GM18867 (cell line): Measurements from ENCODE around the gene KLHL24.
"Not testable (repeated sequence)": the region's sequence is repeated elsewhere in the genome, so short reads cannot be mapped to it uniquely, and the experiment has no call there.

Experiments
- ATAC-seq: cut with Tn5 transposase; IDR thresholded peaks from one replicate; pipeline ENCODE4 v1.9.1; 2021; ENCODE audit warnings: mild to moderate bottlenecking, moderate library complexity; ENCODE audit not compliant: unreplicated experiment

The KLHL24 gene

DNA sequence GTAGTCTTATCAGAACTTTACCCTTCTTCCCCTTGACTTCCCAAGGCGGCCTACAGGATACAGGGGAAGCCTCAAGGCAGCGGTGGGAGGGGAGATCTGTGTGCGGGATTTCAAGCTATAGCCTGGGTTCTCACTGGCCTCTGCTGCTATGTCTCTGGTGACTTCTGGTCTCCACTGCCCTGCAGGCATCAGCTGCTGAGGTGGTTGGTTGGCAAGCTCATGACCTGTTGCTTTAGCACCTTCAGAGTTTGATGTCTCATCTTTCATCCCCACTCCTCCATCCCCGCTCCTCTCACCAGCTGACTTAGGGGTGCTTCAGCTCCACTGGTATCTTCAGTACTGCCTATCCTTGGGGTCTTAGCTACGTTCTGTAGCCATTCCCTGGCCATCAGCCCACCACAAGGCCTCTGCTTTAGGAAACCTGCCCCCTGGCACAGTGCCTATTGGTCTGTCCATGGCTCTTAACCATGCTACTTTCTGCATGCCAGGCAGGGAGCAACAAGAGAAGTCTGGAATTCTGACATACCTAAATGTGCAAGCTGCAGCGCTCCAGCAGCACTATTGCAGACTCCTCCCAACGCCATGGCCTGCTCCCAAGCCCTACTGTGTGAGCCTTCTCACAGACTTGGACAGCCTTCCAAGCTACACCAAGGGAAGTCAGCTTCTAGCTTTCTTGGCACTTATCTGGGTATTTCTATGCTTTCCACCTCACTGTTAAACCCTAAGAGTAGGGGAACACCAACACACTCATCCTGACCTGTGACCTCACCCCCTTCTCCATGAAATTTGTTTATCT, 60.3 kb downstream of the KLHL24 start:
- ATAC-seq: no peak

DNA sequence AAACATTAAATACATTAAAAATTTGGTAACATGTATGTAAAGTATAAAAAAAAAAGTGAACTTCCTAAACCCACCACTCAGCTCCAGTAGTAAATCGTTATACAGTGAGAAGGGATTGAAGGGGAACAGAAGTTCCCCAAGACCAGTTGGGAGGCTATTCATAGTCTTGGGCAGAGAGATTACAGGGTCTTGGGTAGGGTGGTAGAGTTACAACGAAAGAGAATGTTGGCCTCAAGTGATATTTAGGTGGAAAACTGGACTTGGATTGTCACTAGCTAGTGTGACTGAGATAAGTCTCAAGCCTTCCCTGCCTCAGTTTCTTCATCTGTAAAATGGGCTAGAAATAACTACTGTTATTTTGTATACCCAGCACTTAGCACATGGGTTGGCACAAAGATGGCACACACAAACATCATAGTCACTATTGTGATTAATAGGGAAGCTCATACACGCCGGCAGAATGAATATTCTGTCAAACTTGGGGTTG, 61.7 kb downstream of the KLHL24 start:
- ATAC-seq: no peak

DNA sequence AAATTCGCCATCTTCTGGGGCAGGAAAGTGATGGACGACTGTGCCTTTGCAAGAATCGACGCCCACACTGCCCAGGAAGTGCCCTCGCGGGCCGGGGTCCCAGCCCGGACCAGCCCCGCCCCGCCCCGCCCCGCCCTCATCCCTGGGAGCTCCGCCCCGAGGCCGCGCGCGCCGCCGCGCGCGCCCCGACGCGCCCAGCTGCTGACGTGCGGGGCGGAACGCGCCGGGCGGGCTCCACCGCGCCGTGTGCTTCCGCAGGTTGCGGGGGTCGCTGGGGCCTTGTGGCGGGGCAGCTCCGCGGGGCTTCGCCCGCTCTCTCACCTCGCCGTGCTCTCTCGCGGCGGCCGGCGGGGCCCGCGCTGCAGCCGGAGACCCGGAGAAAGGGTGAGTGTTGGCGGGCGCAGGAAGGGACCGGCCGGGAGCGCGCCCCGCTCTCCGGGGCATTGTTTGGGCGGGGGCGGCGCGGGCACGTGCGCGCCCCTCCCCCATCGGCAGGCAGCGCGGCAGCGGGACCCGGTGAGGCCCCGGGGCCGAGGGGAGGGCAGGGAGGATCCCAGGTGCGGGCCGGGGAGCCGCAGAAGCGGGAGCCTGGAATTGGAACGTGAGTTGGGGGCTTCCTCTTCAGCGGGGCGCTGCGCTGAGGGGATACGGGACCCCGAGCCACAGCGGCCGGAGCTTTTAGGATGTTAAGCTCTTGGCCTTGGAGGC, 62.3 kb downstream of the KLHL24 start, which contains the start of gene YEATS2:
Gene YEATS2 (plus strand): TSS at position 188 of the 708 bp plus-strand sequence. CDS start 17,366 bp downstream, outside the sequence.
- peak; percentile 83 for ATAC-seq

DNA sequence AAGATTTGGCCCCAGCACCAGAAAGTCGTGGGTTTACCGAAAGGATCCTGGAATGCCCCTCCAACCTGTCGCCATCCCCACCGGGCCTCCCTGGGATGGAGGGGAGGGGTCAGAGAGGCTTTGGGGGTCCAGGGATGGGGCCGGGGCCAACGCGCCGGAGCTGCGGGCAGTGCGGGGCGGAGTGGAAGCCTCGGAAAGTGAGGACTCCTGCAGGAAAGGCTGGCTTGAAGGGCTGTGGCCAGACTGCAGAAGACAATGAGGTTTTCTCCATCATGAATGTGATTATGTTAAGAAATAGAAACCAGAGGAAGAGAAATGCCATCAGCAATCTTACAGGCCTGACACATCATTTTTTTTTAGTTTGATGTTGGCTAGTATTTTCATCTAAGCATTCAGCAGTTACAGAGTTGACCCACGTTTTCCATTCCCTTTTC, 62.9 kb downstream of the KLHL24 start:
- peak; percentile 19 for ATAC-seq

DNA sequence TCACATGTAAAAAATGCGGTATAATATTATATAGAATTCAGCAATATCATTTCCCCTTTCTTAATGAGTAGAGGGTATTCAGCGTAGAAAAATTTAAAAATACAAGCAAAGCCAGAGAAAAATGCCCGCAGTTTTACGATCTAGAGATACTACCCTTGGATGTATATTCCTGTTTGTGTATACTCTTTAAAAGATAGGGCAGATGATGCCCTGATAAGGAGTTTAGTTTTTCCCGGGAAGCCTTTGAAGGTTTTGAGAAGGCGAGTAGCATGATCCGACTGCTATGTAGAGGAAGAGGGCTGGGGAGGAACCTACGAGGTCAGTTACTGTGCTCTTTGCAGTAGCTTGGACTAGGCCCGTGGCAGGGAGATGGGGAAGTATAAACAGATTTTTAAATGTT, 63.3 kb downstream of the KLHL24 start:
- no peak for ATAC-seq

DNA sequence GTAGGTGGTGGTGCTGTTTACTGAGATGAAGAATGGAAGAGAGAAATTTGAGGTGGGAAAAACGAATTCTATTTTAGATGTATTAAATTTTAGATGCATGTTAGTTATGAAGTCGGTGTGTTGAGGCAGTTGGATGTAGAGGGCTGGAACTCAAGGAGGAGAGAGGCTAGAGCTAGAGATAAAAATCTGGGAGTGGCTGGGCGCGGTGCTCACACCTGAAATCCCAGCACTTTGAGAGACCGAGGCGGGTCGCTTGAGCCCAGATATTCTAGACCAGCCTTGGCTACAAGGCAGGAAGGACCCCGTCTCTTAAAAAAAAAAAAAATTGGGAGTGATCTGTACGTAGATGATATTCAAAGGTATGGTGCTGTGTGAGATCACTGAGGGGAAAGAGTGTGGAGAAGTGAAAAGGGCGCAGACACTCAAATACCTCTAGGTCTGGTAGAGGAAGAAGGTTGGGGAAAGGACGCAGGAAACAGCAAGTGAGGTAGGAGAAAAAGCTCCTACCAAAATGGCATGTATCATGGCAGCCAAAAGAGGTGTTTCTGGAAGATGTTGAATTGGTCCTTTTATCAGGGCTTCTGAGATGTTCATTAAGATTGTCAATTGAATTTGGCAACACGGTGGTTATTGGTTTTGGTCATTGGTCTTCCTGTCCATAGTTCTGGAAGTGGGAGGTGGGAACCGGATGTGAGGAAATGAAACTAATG, 64.0 kb downstream of the KLHL24 start:
- no peak for ATAC-seq

DNA sequence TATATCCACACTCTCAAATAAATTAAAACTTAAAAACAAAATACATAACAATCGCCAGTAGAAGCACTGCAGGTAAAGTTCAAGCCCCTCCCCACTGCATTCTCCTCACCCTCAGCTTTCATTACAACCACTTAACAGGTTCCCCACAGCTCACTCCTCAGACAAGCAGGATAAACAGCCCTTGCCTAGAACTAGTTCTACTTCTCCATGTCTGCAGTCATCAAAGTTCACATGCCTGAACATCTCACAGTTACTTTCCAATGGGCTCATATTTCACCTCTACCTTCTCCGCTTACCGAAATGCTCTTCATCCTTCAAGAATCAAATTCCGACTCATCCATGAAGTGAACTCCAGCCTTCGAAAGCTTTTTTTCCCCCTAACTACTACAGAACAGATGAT, 66.3 kb downstream of the KLHL24 start:
- no peak for ATAC-seq

DNA sequence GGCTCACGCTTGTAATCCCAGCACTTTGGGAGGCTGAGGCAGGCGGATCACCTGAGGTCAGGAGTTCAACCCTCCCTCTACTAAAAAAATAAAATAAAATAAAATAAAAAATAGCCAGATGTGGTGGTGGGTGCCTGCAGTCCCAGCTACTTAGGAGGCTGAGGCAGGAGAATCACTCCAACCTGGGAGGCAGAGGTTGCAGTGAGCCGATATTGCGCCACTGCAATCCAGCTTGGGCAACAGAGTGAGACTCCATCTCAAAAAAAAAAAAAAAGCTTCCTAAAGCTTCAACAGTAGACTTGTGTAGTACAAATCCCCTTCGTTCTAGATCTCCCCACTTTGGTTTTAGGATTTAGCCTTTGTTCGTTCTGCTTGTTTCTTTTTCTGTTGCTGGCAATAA, 68.5 kb downstream of the KLHL24 start:
- not testable (repeated sequence) for ATAC-seq

DNA sequence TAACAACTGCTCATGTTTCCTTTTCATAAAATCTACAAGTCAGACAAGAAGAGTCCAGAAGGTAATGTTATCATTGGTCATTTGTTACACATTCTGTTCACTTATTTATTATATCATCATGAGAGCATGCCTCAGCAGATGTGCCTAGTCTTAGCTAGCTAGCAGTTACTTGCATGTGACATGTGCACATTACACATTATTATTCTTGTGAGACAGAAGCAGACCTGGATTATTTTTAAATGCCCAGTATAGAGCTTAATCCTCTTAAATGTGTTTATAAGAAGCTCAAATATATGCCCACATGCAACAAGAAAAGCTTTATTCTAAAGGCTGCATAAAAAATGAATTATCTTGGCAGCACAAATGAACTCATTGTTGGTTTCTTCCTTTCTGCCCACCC, 74.8 kb downstream of the KLHL24 start:
- no peak for ATAC-seq

DNA sequence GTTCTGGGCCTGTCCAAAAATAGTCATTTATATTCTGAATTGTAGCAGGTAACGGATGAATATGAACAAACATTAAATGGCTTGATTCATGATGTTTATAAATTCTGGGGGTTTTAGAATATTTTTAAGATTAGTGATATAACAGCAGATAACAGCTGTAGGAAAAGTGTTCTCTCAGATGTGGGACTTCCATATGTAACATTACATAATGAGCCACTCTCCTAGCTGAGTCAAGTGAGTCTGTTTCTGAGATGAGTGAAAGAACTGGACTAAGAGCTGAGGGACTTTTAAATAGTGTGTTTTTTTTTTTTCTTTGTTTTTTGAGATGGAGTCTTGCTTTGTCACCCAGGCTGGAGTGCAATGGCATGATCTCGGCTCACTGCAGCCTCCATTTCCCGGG, 76.1 kb downstream of the KLHL24 start:
- ATAC-seq: no peak

DNA sequence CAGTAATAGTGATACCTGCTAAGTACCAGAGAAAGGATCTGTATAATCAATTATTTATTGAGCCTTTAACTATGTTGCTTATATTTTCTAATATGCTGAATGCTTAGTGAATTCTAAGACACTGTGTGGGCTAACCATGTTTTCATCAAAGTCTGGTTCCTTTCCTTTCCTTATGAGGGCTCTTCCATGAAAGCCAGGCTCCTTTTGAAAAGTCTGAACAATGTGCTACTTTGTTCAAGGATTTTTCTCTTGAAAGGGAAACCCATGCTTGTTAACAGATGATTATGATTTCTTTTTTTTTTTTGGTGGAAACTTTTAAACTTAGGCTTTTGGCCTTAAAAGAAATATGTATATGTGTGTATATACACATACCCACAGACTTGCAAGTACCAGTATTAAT, 79.2 kb downstream of the KLHL24 start:
- ATAC-seq: no peak

DNA sequence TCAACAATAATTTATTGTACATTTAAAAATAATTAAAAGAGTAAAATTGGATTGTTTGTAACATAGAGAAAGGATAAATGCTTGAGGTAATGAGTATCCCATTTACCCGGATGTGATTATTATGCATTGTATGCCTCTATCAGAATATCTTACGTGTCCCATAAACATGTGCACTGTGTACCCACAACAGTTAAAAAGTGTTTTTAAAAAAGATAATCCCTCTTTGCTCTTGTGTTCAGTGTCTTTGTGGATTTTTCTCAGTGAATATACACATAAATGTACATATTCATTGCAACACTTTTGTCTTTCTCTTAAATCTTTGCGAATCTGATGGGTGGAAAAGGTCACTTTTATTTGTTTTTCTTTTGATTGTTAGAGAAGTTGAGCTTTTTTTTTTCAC, 82.6 kb downstream of the KLHL24 start:
- no peak for ATAC-seq

DNA sequence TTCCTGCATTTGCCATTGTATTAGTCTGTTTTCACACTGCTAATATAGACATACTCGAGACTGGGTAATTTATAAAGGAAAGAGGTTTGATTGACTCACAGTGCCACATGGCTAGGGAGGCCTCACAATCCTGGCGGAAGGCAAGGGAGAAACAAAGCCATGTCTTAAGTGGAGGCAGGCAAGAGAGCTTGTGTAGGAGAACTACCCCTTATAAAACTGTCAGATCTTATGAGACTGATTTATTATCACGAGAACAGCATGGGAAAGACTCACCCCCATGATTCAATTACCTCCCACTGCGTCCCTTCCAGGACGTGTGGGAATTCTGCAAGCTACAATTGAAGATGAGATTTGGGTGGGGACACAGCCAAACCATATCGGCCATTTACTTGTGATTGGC, 90.0 kb downstream of the KLHL24 start:
- ATAC-seq: no peak

DNA sequence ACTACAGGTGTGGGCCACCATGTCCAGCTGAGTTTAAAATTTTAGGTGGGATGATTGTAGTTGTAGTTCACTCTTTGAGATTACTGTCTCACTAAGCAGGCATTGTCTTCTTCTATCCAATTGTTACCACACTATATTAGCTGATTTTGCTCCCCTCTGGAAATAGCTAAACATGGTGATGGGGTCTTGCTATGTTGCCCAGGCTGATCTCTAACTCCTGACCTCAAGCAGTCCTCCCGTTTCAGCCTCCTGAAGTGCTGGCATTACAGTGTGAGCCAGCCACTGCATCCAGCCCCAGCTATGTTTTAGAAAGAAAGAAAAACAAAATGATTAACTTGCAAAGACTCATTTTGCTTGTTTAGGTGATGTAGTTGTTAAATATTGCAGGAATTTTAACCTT, 92.8 kb downstream of the KLHL24 start:
- no peak for ATAC-seq

DNA sequence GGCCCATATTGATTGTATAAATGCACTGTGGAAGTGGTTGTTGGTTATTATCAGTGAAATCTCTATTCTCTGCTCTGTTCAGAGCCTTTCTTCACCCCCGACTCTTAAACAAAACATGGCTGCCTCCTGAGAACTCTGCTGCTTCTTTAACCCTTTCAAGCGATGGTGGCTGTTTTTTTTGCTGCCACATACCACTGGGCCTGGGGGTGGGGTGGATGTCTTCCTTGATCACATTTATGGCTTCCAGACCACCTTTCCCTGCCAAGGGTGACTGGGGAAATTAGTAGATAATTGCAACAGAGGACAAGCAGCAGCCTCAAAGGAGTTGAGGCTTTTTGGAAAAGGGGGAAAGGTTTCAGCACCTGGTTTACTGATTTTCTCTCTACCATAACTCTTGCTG, 94.9 kb downstream of the KLHL24 start:
- ATAC-seq: no peak

DNA sequence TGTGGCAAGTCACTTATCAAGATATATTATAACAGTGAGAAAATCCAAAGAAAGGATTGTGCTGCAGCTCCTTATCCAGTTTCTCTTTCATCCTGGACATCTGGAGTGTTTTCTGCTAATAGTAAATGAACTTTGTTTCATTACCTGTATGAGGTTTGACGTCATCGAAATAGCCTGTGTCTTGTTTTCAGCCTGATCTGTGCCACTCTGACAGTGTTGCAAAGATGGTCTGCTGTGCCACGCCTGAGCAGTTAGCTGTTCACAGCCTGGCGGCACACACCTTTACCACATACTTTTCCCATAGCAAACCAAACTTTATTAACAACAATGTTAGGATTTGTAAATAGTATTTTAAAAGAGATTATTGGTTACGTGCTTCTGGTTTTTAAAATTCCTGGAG, 96.2 kb downstream of the KLHL24 start:
- no peak for ATAC-seq

DNA sequence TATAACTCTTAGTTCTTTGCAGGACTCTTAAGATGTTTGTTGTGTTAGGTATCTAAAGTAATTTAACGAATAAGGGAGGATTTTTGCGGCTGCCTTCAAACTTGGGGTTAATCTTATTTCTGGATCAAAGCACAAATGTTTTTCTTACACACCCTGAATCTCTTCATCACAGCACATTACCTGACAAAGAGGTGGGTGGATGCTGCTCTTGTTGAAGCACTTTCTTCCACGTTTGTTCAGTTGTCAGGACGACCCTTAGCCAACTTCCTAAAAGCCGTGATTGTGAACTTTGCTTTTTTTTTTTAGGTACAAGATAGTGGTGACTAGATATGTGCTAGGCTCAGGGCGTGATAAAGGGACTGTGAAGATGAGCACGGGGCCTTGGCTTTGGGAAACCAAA, 98.1 kb downstream of the KLHL24 start:
- no peak for ATAC-seq
